ENCODE measurements around the gene CPNE2.

The CPNE2 gene

GRCh38 chr16:57102888-57103851 lies 10.8 kb downstream of the CPNE2 start:
- TF ChIP-seq GATA2 (IDR thresholded peaks at IDR 0.05; ENCODE audit: low read depth, low read length) = no peak
- TF ChIP-seq GATA3 (IDR thresholded peaks at IDR 0.05; ENCODE audit: low read depth, low read length) = no peak

DNA sequence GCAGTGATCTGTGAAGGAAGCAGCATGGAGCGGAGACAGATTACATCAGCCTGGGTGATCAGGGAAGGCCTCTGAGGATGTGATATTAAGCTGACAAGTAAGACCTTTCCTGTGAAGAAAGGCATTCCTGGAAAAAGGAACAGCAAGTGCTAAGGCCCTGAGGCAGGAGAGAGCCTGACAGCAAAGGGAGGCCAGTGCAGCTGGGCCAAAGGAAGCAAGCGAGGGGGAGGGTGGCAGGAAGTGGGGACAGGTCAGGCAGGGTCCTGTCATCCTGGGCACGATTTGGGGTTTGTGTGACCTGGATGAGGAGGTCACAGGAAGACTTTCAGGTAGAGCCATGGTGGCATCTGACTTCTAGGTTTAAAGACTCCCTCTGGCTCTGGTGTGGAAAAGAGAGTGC lies 12.3 kb downstream of the CPNE2 start:
- TF ChIP-seq GATA2 (IDR thresholded peaks at IDR 0.05; ENCODE audit: low read depth, low read length) (no peak), GATA3 (IDR thresholded peaks at IDR 0.05; ENCODE audit: low read depth, low read length) (no peak)

GRCh38 chr16:57105184-57105583 lies 12.8 kb downstream of the CPNE2 start:
- no peak for TF ChIP-seq GATA2 (IDR thresholded peaks at IDR 0.05; ENCODE audit: low read depth, low read length)

GRCh38 chr16:57106767-57107166 lies 14.4 kb downstream of the CPNE2 start:
- TF ChIP-seq GATA2 (IDR thresholded peaks at IDR 0.05; ENCODE audit: low read depth, low read length) = no peak
- TF ChIP-seq GATA3 (IDR thresholded peaks at IDR 0.05; ENCODE audit: low read depth, low read length) = no peak

- TF ChIP-seq GATA2 (IDR thresholded peaks at IDR 0.05; ENCODE audit: low read depth, low read length) (no peak), GATA3 (IDR thresholded peaks at IDR 0.05; ENCODE audit: low read depth, low read length) (no peak)
Observed at GRCh38 chr16:57107321-57107922, 15.0 kb downstream of the CPNE2 start.

GRCh38 chr16:57108432-57108831 lies 16.0 kb downstream of the CPNE2 start:
- TF ChIP-seq GATA3 (IDR thresholded peaks at IDR 0.05; ENCODE audit: low read depth, low read length) = no peak
- no peak for TF ChIP-seq GATA2 (IDR thresholded peaks at IDR 0.05; ENCODE audit: low read depth, low read length)

GRCh38 chr16:57110937-57111336 lies 18.6 kb downstream of the CPNE2 start:
- TF ChIP-seq GATA2 (IDR thresholded peaks at IDR 0.05; ENCODE audit: low read depth, low read length) = no peak
- no peak for TF ChIP-seq GATA3 (IDR thresholded peaks at IDR 0.05; ENCODE audit: low read depth, low read length)

- TF ChIP-seq GATA2 (IDR thresholded peaks at IDR 0.05; ENCODE audit: low read depth, low read length) (no peak), GATA3 (IDR thresholded peaks at IDR 0.05; ENCODE audit: low read depth, low read length) (no peak)
Observed at GRCh38 chr16:57111420-57111819, 19.0 kb downstream of the CPNE2 start.

DNA sequence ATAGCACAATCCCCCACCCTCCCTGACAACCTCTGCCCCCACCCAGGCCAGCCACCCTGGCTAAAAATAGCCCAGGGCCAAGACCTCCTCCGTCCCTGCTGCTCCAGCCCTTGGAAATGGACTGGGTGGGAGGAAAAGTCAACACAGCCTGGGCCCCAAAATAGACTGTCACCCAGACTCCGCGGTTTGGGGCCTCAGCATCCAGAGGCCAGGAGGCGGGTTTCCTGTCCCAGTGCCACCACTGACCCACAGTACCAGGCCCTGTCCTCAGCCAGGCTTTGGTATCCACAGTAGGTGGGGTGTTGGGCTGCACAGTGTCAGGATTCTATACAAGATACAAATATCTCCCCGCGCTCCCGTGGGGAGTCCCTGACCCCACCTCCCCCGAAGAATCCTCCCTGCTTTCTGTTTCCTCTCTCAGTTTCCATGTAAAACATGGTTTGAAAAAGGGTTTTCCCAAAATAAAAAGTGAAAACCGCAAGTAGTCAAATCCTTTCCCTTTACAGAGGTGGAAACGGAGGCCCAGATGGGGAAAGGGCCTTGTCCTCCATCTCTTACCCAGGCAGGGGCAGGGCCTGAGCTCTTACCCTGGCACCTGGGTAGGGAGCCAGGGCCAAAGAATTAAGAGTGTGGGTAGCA lies 20.1 kb downstream of the CPNE2 start:
- TF ChIP-seq GATA2 (IDR thresholded peaks at IDR 0.05; ENCODE audit: low read depth, low read length) (no peak), GATA3 (IDR thresholded peaks at IDR 0.05; ENCODE audit: low read depth, low read length) (no peak)

- TF ChIP-seq GATA2 (IDR thresholded peaks at IDR 0.05; ENCODE audit: low read depth, low read length) (no peak), GATA3 (IDR thresholded peaks at IDR 0.05; ENCODE audit: low read depth, low read length) (no peak)
Observed at GRCh38 chr16:57113042-57113453, 20.7 kb downstream of the CPNE2 start.

DNA sequence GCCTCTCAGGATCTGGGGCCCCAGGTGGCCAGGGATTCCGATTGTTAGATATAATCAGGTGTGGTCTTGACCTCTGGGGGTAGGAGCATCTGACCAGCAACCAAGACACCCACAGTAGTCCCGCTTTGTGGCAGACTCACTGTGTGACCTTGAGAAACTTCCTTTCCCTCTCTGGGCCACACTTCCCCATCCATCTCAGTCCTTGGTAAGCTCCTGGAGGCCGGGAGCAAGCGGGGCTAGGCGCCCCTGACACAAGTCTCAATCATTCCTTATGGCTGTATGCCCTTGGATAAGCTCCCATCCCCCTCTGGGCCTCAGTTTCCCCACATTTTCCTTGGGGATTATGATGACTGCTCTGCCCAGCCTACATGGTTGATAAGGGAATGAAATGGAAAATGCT lies 21.3 kb downstream of the CPNE2 start:
- TF ChIP-seq GATA3 (IDR thresholded peaks at IDR 0.05; ENCODE audit: low read depth, low read length) (no peak), GATA2 (IDR thresholded peaks at IDR 0.05; ENCODE audit: low read depth, low read length) (no peak)

DNA sequence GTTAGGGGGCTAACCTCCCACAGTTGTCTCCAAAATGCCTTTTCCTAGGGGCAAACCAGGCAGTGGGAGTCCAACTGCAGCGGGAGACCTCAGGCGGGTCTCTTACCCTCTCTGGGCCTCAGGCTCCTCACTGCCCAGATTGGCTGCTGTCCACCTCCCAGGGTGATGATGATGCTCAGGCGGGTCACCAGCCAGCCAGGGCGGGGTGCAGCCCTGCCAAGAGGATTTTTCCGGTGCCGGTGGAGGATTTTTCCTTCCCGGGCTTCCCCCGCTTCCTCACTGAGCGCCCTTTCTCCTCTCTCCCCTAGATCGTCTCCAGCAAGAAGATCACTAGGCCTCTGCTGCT lies 22.8 kb downstream of the CPNE2 start:
- no peak for TF ChIP-seq GATA2 (IDR thresholded peaks at IDR 0.05; ENCODE audit: low read depth, low read length)
- no peak for TF ChIP-seq GATA3 (IDR thresholded peaks at IDR 0.05; ENCODE audit: low read depth, low read length)

- TF ChIP-seq GATA3 (IDR thresholded peaks at IDR 0.05; ENCODE audit: low read depth, low read length) (no peak), GATA2 (IDR thresholded peaks at IDR 0.05; ENCODE audit: low read depth, low read length) (no peak)
Observed at GRCh38 chr16:57115514-57116182, 23.3 kb downstream of the CPNE2 start.

DNA sequence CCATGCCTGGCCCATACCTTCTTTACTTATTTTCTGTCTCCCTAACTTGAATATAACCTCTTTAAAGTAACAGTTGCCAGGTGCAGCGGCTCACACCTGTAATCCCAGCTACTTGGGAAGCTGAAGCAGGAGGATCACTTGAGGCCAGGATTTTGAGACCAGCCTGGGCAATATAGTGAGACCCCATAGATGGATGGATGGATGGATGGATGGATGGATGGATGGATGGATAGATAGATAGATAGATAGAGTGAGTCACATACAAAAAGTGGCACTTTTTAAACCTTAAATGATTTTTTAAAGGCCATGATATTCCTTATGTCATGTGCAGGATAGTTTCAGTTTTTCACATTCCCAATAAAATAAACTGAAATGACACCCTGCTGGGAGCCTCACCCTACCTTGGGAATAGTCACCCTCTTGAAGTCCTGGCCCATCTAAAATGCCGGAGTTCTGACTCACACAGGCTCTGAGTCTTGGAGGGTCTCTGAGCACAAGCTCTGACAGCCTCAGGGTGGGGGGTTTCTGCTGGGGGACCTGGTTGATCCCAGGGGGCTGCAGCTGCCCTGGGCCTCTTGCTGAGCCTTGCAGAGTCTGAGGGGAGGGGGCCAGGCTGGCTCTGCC lies 26.2 kb downstream of the CPNE2 start:
- TF ChIP-seq GATA2 (IDR thresholded peaks at IDR 0.05; ENCODE audit: low read depth, low read length) = no peak
- no peak for TF ChIP-seq GATA3 (IDR thresholded peaks at IDR 0.05; ENCODE audit: low read depth, low read length)

Measured in SH-SY5Y (cell line).